Activated CD8-positive, alpha-beta memory T cell treated with anti-CD3 and anti-CD28 coated beads, Interleukin-2, amount 50 U/mL, for 24 hours (primary cell): ENCODE measurements around the gene CCNQ.

Source experiments
- DNase-seq: peaks from one replicate; pipeline ENCODE4 v3.0.0-alpha.2; 2020; ENCODE audit errors: extremely low read depth

The CCNQ gene

DNA sequence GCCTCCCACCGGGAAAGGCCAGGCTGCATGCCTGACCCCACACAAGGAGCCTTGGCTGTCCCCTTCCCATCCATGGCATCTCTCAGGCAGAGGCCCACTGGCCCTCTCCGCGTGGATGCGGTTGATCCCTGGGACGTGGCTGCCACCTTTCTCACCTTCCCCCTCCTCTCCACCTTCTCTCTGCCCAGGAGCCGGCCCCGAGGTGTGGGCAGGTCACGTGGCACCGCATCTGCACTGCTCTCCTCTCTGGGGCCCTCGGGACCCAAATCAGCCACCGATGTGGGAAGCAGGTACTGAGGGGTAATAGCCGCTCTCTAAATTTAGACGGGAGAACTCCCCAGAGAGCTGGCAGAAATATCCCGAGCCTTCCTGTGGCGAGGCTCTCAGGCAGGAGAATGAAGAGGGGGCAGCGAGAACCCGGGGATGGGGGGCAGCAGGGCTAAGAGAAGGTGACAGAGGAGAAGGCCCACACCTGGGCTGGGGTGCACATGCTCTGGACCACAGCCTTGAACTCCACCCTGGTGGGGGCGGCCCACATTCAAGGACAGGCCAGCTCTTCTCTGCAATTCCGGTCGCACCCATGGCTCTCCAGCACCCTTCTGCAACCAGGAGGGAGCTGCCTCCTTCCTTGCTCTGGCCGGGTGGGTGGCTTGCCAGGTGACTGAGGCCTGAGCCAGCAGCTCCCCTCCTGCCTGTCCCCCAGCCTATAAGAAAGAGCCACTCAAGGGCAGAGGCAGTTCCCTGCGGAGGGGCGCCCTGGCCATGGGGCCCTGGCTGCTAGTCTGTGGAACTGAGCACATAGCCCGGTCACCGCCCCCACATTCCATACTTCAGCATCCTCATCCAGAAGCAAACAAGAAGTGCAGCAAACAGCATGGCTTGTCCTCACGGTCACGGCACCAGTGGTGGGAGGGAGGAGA lies 38.4 kb upstream of the CCNQ start:
- DNase-seq = no peak

DNA sequence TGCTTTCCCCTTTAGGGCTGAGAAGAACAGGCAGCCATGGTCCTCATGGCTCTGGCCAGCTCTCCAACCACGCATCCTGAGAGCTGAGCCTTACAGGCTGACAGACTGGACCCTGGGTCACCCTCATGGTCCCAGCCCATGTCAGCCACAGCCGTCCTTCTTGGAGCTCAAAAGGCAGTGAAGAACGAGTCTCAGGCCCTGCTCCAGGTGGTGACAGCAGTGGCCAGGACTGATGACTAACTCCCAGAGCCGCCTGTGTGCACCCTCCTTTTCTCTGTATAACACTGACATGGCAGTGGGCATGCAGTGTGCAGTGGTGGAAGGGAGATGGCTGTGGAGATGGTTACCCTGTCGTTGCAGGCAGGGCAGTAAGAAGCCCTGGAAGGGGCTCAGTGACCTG lies 37.8 kb upstream of the CCNQ start:
- no peak for DNase-seq

DNA sequence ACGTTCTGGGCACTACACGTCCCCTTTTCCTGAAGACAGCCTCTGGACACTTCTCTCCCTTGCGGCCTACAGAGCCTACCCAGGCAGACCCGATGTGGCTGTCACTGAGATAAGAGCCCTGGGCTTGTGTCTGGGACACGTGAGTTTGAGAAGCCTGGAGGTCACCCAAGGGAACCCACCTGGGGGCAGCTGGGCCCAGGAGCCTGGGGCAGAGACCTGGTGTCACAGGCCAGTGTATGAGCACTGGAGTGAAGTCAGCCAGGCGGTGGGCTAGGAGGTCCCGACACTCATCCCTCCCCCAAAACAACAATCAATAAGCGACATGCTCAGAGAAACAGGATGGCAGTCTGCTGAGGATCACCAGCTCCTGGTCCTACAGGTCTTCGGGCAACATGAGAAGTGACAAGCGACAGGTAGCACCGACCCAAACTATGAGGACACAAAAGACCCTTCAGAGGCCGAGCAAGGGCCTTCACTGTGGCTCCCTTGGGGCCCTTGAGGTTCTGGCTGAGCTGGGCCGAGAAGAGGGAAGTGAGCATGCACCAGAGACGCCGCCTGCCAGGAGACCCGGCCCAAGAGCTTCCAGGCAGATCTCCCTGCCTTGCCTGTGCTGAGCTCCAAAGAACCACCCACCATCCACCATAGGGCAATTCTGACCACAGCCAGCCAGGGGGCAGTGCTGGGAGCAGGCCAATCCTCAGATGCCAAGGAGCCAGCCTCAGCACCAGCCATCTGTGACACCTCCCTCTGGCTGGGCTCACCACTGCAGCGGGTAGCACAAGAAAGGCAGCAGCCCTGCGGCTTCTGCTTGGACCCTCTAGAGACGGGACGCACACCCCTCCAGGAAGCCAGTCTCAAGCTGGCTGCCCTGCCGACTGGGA lies 37.1 kb upstream of the CCNQ start:
- DNase-seq = no peak

DNA sequence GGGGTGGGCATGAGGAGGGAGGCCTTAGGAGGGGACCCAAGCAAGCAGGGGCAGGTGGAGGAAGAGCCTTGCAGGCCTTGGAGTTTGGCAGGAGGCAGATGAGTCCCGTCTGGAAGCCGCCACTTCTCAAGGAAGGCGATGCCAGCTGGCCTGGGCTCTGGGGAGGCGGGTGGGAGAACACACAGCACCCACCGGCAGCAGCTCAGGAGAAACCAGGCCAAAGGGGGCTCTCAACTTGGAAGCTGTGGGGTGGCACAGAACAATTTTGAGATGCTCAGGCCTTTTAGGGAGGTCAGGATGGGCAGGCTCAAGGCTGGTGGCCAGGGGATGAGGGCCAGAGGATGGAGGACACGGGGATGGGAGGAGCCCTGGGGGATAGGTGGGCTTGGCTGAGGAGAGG lies 36.4 kb upstream of the CCNQ start:
- no peak for DNase-seq

DNA sequence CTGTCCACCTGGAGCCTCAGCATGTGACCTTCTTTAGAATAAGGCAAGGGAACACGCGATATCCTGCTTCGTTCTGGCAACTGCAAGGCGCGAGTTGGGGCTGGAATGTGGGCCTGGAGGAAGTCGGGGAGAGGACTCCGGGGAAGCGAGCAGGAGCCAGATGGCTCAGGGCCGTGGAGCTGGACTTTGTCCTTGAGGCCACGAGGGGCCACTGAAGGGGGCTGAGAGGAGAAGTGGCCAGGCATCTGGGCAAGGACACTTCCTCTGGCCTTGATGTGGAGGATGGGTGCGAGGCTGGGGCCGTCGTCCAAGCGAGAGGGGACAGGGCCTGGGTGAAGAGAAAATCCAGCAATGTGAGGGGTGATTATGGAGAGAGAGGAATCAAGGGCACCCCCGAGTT lies 35.9 kb upstream of the CCNQ start:
- DNase-seq = no peak

DNA sequence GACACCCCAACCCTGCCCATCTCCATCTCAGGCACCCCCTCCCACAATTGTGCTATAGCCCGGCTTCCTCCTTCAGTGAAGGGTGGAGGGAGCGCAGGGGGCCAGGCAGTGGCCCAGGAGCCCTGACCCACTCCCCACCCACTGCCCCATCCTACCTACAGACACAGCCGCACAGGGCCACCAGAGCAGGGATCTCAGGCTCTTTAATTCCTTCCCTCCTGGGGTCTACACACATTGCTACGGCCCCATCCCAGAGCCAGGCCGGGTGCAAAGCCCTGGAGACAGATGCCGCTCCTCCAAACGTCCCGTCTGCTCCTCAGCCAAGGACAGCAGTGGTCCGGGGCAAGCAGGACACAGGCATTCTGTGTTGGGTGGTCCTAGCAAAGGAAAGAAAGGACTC lies 35.3 kb upstream of the CCNQ start:
- no peak for DNase-seq

DNA sequence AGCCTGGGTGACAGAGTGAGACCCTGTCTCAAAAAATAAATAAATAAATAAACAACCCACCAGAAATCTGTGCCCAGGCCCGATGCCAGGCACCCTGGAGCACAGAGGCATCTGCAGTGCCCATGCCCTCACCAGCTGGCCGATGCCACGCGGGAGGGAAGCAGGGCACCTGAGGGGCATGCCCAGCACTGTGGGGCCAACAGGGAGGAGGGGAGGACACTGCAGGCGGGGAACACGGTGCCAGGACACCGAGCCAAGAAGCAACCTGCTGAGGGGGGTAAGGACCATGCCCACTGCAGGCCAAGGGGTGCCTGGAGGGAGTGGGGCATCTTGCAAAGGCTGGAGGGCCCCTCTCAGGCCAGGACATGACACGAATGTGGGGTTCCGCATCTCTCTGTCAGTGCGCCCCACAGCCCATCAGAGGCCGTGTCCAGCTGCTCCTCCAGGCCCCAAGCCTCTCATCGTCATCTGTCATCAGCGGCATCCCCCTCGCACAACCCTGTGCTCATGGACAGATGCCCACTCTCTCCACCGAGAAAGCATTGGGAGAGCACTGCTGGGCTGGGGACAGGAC lies 34.8 kb upstream of the CCNQ start:
- DNase-seq = no peak

DNA sequence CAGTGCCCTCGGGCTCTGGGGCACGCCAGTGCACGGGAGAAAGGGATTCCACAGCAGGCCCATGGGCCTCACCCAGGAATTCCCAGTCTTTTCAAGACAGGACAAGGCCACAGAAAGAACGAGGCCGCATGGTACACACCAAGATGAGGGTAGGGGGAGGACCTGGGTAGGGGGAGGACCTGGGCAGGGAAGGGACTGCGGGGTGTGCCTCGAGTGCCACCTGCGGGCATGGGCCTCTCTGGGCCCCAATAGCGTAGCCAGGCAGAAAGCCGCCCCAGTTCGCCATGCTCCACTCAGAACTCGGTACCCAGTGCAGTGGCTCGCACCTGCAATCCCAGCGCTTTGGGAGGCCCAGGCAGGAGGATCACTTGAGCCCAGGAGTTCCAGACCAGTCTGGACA lies 34.1 kb upstream of the CCNQ start:
- no peak for DNase-seq

DNA sequence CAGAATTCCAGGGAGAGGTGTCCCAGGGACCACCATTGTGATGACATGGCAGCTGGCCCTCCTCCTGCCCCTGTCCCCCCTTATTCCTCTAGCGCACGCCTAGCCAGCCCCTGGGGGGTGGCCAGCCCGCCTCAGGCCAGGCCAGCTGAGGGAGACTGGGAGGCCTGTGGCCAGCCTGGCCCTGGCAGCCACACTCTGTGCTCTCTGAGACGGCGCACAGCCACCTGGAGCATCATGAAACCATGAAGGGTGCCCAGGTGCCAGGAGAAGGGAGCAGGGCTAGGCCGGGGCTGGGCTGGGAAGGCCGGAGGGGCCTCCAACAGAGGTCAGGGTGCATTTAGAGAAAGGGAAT lies 33.6 kb upstream of the CCNQ start:
- no peak for DNase-seq

DNA sequence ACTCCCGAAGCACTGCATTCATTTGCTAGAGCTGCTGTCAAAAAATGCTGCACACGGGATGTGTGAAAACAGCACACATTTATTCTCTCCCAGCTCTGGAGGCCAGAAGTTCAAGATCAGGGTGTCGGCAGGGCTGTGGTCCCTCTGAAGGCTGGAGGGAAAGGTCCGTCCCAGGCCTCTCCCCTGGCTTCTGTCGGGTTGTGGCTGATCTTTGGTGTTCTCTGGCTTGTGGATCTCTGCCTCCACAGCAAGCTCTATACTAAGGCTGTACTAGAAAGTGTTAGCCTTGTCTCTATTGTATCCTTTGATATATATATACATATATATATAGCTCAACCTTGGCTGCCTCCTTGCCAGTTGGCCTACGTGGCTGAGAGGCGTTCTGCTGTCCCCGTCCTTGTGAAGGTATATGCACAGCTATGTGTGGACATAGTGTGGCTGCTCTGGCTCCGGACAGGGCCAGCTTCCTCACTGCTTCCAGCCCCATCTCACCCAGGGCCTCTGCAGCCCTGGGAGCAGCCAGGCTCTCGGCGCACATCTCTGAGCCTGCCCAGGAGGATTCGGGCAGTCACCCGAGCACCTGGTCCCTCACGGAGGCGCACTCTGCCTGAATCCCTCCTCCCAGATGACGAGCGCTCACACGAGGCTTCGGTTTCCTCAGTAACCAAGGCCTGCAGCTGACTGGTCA lies 33.1 kb upstream of the CCNQ start:
- no peak for DNase-seq

DNA sequence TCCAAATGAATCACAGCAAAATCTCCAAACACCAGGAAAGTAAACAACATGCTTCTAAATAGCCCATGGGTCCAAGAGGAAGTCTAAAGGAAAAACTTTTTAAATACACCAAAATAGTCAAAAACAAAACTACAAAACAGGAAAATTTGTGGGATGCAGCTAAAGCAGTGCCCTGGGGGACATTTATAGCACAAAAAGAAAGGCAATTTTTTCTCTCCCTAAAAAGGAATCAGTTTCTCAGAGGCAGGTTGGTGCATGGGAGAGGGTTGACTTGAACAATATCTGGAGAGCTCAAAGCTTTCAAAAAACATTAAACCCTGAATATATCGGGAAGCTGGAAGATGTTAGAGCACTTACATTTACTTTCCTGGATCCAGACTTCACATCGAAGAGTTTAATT lies 32.4 kb upstream of the CCNQ start:
- DNase-seq = no peak

DNA sequence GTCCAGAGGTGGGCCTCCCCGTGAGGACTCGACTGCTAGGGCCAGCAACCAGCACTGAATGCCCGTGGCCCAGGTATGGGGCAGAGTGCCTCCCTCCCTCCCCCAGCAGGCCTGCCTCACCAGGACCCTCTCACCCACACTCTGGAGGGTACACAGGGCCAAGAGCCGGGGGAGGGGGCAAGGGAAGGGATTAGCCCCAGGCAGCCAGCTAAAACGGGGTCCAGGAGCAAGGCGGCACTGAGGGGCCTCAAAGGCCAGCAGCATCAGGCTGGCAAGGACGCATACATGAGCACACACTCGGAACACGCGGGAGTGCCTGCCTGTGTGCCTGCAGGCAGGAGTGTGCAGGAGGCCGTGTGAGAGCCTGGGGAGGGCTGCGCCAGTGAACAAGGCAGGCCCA lies 29.7 kb upstream of the CCNQ start:
- DNase-seq = no peak

DNA sequence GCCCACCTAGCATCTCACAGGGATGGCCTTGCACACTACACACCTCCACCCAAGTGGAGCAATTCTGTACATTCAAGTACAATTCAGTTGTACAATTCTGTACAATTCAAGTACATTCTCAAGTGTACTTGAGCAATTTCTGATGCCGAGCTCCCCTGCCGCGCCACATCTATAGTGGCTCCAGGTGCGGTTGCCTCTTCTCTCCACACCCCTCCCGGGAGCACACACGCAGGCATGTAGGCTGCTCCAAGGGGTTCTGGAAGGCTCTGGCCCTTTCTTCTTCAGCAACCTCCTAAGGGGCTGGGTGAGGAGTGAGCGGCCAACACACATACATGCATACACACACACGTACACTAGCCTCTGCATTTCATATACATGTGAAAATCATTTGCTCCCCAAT lies 29.2 kb upstream of the CCNQ start:
- DNase-seq = no peak

DNA sequence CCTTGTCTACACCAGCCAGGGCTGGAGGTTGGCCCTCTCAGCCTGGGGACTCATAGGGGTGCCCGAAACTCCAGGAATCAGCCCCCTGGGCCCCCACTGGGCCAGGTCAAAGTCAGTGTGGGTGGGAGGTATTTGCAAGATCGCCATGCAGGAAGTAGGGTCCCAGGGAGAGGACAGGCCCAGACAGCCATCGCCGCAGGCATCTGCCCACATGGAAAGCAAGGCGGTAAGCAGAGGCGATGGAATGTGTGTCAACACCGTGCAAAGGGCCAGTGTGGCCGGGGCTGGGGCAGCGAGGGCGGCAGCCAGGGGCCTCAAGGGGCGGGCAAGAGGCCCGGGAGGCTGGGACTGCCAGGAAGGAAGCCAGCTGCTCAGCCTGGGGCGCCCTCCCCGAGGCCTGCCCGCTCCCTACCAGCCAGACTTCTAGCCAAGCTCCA lies 28.8 kb upstream of the CCNQ start:
- DNase-seq = no peak

DNA sequence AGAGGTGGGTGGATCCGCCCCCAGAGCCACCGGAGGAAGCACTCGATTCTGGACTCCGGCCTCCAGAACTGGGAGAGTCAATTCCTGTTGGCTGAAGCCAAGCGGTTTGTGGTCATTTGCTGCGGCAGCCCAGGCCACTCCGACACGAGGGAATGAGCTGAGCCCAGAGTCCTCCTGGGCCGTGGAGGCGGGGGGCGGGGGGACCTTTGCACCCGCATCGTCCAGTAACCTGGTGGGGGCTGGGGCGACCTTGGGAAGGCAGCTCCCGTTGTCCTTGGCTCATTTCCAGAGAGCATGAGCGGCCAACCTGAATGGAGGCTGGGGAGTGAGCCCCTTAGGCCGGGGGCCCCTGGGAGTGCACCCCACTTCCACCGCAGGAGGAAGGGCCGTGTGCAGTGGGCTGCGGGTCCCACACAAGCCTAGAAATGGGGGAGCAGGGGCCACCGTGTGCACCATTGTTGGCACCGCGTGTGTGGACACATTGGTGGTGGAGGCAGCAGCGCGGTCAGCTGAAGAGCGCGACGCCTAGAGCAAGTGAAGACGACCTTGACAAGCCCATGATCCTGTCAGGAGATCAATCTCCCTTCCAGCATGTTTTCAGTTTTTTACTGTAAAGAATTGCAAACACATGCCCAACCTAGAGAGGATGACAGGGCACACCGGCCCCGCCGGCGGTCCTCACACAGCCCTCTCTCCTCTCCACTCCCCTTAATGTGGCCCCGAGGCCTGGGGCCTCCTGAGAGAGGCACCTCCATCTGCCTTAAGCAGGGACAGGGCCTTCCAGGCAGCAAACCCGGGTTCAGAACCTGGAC lies 28.1 kb upstream of the CCNQ start:
- no peak for DNase-seq

DNA sequence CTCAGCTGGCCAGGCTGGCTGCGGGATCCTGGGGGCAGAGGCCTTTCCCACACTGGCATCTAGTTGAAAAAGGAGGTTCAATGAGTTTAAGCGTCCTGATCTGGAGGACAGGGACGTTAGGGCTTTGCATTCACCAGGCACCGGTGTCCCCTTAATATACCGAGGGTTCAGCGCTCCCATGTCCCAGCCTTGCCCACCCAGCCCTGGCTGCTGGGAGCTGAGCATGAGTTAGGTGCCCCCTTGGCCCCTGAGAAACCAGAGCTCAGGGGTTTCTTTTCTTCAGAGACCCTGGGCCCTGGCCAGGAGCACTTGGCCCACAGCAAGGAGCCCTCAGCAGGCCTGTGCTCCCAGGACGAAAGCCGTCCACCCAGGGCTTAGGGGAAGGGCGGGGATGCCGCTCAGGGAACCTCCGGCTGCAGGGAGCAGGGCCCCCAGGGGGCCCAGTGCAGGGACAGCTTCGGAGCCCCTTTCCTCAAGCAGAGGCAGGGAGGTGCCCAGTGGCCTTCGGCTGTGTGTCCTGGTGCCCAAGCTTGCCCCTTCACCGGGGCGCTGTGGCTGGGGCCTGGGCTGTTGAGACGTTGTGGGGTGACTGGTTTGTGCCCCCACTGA lies 27.2 kb upstream of the CCNQ start:
- DNase-seq = no peak

DNA sequence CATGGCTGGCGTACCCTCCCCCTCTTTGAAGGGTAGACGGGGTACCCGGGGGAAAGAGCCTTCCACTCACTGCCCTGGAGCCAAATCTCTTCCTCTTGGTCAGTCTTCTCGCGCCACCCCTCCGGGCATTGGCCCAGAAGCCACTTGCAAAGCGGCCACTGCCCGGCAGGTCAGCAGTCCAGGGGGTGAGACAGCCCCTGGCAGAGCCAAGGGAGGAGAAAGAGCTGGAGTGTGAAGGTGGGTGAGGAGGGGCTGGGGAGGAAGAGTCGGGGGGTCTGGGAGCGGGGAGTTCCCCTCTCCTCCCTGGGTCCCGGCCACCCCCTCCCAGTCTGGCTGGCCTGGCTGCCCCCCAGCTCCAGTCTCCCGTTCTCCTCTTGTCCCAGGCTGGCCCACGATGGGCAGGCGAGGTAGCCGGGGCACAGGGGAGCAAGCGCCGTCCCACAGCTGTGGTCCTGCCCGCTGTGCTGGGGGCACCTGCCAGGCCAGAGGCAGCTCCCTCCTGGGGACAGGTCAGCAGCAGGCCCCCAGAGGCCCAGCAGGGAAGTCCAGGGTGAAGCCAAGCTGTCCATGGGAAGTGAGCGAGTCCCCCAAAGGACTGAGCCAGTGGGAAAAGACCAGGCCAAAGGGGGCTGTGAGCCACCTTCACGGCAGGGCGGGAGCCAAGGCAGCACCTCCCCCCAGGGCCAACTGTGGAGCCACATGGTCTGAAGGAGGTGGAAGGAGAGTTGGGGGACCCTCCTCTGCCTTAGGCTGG lies 26.5 kb upstream of the CCNQ start:
- no peak for DNase-seq

DNA sequence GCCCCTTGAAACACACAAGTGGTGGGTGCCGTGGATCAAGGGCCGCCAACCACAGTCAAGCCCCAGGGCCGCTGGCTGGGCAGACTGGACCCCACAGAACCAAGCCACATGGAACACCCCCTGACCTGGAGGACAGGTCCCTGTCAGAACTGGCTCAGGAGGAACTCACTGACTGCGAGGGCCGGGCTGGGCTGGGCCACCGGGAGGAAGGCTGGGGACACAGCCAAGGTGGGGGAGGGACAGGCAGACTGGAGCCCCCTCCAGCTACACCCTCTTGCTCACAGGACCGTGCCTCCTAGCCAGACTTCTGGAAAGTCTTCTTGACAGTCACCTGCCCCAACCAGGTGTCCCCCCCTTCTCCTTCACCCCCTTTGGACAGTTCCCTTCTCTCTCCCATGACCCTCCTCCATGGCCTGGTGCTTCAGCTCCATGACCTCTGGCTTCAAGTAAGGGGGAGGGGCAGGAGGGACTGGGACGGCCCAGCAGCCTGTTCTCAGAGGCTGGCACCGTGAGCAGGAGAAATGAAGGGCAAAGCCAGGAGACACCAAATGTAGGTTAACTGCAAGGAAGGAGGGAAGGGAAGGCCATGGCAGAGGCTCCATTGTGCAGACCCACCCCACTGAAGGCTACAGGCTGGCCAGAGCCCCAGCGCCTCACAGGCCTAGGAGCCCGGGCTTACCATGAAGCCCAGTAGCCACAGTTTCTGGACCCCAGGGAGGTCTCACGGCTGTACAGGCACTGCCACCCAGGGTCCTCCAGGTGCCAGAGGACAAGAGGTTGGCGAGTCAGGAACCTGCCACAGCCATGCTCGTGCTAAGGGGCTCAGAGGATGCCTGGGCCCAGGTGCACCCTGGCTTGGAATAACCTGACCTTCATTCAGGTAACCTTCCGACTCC lies 25.5 kb upstream of the CCNQ start:
- DNase-seq = no peak
